ENCODE measurements around the gene HPGD. TPM values are rescaled to one million over a fixed set of nuclear protein-coding genes. Genes with fewer than 3 reads are reported as not detected.

Gene HPGD
- total RNA-seq, 1 donor from 2014 or later, result 16.5 TPM

DNA sequence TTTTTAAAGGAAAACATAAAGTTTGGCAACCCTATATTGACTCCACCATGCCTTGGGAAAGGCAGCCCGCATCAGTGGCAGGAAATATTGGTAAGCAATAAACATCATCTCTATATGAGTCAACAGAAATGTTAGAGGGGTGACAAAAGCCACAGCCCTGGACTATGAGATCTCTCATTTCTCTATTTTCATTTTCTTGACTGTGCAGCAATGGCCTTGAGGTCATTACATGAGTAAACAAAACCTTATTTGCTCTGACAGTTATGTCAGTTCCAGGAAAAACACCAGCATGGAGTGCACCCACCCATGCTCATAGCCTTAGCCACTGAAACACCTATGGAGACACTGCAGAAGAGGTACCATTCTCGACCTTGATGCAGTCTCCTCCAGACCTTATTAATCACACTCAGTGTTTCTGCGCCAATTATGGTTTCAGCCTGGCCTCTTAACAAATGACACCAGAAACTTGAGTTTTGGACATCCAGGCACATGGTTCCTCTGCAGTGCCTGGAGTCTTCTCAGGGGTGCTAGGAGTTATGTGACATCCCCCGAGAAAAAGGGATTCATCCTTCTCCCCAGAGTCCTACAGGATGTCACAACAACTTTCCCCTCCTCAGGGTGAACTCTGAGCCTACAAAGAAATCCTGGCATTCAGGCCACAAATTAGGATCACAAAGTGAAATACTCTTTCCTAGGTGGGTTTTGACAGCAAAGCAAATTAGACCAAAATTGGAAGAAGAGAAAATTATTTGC lies 16.0 kb upstream of the HPGD start:
- Mint-ChIP-seq H3K9me3 (no peaks in the 10 kb centered on the region), H3K4me3 (no peak overlapping the region), H3K4me1 (ENCODE audit: unreplicated experiment) (peaks cover 5% of the 10 kb centered on the region), H3K27ac (no peak overlapping the region), H3K27me3 (no peaks in the 10 kb centered on the region), H3K36me3 (no peaks in the 10 kb centered on the region)
- no peak for DNase-seq (ENCODE audit: extremely low spot score, unreplicated experiment)
- TF ChIP-seq, protein P1, sequence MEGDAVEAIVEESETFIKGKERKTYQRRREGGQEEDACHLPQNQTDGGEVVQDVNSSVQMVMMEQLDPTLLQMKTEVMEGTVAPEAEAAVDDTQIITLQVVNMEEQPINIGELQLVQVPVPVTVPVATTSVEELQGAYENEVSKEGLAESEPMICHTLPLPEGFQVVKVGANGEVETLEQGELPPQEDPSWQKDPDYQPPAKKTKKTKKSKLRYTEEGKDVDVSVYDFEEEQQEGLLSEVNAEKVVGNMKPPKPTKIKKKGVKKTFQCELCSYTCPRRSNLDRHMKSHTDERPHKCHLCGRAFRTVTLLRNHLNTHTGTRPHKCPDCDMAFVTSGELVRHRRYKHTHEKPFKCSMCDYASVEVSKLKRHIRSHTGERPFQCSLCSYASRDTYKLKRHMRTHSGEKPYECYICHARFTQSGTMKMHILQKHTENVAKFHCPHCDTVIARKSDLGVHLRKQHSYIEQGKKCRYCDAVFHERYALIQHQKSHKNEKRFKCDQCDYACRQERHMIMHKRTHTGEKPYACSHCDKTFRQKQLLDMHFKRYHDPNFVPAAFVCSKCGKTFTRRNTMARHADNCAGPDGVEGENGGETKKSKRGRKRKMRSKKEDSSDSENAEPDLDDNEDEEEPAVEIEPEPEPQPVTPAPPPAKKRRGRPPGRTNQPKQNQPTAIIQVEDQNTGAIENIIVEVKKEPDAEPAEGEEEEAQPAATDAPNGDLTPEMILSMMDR (conservative IDR thresholded peaks at IDR 0.05), result no peak

DNA sequence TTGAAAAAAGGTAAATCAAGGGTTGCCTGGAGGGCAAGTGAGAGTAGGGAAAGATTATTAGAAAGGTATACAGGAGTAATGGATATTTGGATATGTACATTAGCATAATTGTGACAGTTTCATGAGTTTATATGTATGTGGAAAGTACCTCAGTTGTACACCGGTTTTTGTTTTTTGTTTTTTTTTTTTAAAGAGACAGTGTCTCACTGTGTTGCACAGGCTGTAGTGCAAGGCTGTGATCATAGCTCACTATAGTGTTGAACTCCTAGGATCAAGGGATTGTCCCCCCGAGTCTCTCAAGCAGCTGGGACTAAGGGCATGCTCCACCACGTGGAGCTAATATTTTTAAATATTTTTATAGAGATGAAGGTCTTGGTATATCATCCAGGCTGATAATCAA lies 15.3 kb upstream of the HPGD start:
- no peak for DNase-seq (ENCODE audit: extremely low spot score, unreplicated experiment)
- Mint-ChIP-seq H3K4me3 (no peak overlapping the region), H3K9me3 (no peaks in the 10 kb centered on the region), H3K27ac (no peak overlapping the region), H3K27me3 (no peaks in the 10 kb centered on the region), H3K36me3 (no peaks in the 10 kb centered on the region), H3K4me1 (ENCODE audit: unreplicated experiment) (peaks cover 5% of the 10 kb centered on the region)
- TF ChIP-seq, protein P1 (conservative IDR thresholded peaks at IDR 0.05), result no peak

DNA sequence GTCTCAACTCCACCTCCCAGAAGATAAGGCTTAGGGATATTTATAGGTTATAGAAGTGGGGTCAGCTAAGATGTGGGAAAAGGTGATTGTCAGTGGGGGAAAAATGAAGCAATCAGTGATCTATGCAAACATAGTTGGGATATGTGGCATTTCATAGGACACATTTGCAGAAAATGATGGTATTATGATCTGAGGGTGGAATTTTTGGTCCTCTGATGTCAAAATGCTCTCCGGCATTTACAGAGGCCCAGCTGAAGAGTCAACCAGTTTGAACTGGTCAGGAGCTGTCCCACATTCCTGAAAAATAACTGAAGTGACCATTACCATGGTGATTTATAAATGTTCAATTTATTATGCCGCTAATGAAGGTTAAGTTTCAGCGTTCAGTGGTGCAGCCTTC lies 12.2 kb upstream of the HPGD start:
- Mint-ChIP-seq H3K36me3 (no peaks in the 10 kb centered on the region), H3K4me1 (ENCODE audit: unreplicated experiment) (peaks cover 5% of the 10 kb centered on the region), H3K9me3 (no peaks in the 10 kb centered on the region), H3K27ac (no peak overlapping the region), H3K4me3 (no peak overlapping the region), H3K27me3 (no peaks in the 10 kb centered on the region)
- DNase-seq (ENCODE audit: extremely low spot score, unreplicated experiment), result no peak
- TF ChIP-seq, protein P1 (conservative IDR thresholded peaks at IDR 0.05), result no peak

DNA sequence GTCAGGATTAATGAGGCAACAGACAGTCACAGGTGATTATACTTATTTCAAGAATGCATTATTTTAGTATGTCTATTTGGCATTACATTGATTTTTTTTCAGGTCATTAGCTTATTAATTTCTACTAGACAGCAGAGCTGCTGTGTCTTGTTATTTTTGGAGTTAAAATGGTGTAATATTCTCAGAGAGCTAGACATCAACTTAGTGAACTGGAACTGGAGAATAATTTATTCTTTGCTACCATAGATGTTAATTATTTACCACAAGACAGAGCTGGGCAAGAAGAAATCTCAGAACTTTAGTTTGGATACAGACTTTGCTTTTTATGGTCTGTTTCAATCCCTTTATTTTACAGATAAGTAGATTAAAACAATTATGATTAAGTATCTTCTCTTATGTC lies 10.2 kb upstream of the HPGD start:
- Mint-ChIP-seq H3K27ac (no peak overlapping the region), H3K4me1 (ENCODE audit: unreplicated experiment) (no peaks in the 10 kb centered on the region), H3K27me3 (no peaks in the 10 kb centered on the region), H3K9me3 (no peaks in the 10 kb centered on the region), H3K36me3 (no peaks in the 10 kb centered on the region), H3K4me3 (no peak overlapping the region)
- DNase-seq (ENCODE audit: extremely low spot score, unreplicated experiment), result no peak
- TF ChIP-seq, protein P1 (conservative IDR thresholded peaks at IDR 0.05), result no peak

DNA sequence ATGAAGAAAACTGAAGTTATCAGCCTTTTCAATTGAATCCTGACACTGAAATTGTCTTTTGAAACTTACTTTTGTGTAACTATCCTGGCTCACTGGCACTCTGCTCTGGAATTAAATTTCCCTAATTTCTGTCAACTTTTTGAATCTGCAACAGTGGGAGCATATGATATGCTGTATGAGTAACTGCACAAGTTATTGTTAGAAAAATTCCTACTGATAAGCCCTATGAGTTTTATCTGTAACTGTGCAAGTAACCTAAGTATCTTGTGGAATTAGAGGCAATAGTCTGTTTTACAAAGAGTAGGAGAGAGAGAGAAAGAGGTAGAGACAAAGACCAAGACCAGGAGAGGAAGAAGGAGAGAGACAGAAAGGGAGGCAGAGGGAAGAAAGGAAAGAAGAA lies 9.2 kb upstream of the HPGD start:
- H3K27ac Mint-ChIP-seq, result no peak overlapping the region
- H3K4me3 Mint-ChIP-seq, result no peak overlapping the region
- H3K36me3 Mint-ChIP-seq, result no peaks in the 10 kb centered on the region
- TF ChIP-seq, protein P1 (conservative IDR thresholded peaks at IDR 0.05), result no peak
- no peaks in the 10 kb centered on the region for H3K27me3 Mint-ChIP-seq
- H3K9me3 Mint-ChIP-seq, result no peaks in the 10 kb centered on the region
- no peaks in the 10 kb centered on the region for H3K4me1 Mint-ChIP-seq (ENCODE audit: unreplicated experiment)
- DNase-seq (ENCODE audit: extremely low spot score, unreplicated experiment), result no peak
